ENCODE data around the gene SIGLEC5.
"Not testable (repeated sequence)": the region's sequence is repeated elsewhere in the genome, so short reads cannot be mapped to it uniquely, and the experiment has no call there.

The SIGLEC5 gene

GRCh38 chr19:51630315-51630714 lies at the start of gene SIGLEC5:
Gene SIGLEC5 (minus strand): TSS chr19:51630401. CDS start chr19:51630335, 66 bp downstream.
- DNase-seq = not testable (repeated sequence)

GRCh38 chr19:51676566-51677083 lies 46.4 kb upstream of the SIGLEC5 start:
- DNase-seq = no peak

GRCh38 chr19:51675911-51676565 lies 45.8 kb upstream of the SIGLEC5 start:
- not testable (repeated sequence) for DNase-seq

- no peak for DNase-seq
Measured at GRCh38 chr19:51668216-51668615, 38.0 kb upstream of the SIGLEC5 start.

- DNase-seq = no peak
Measured at GRCh38 chr19:51664997-51665396, 34.8 kb upstream of the SIGLEC5 start.

GRCh38 chr19:51664131-51664530 lies 33.9 kb upstream of the SIGLEC5 start:
- no peak for DNase-seq

- no peak for DNase-seq
Measured at GRCh38 chr19:51663650-51664049, 33.4 kb upstream of the SIGLEC5 start.

GRCh38 chr19:51660975-51661600 lies 30.9 kb upstream of the SIGLEC5 start:
- peak; percentile 61 for DNase-seq

GRCh38 chr19:51654783-51655182 lies 24.6 kb upstream of the SIGLEC5 start:
- DNase-seq = no peak

GRCh38 chr19:51653162-51653561 lies 23.0 kb upstream of the SIGLEC5 start:
- DNase-seq = no peak

GRCh38 chr19:51652266-51652665 lies 22.1 kb upstream of the SIGLEC5 start:
- DNase-seq = no peak

GRCh38 chr19:51651216-51651846 lies 21.1 kb upstream of the SIGLEC5 start:
- DNase-seq = no peak

- DNase-seq = no peak
Measured at GRCh38 chr19:51647318-51647717, 17.1 kb upstream of the SIGLEC5 start.

GRCh38 chr19:51646730-51647129 lies 16.5 kb upstream of the SIGLEC5 start, which contains the start of gene SIGLEC14:
Gene SIGLEC14 (minus strand): TSS chr19:51646825. CDS start chr19:51646759, 66 bp downstream.
- DNase-seq = not testable (repeated sequence)

- no peak for DNase-seq
Measured at GRCh38 chr19:51644636-51645271, 14.6 kb upstream of the SIGLEC5 start.

GRCh38 chr19:51641648-51642047 lies 11.4 kb upstream of the SIGLEC5 start:
- no peak for DNase-seq

GRCh38 chr19:51640386-51640785 lies 10.2 kb upstream of the SIGLEC5 start:
- DNase-seq = no peak

GRCh38 chr19:51639916-51640315 lies 9.7 kb upstream of the SIGLEC5 start:
- DNase-seq = no peak

- DNase-seq = no peak
Measured at GRCh38 chr19:51637362-51637978, 7.3 kb upstream of the SIGLEC5 start.

- no peak for DNase-seq
Measured at GRCh38 chr19:51632126-51632525, 1.9 kb upstream of the SIGLEC5 start.

- DNase-seq = no peak
Measured at GRCh38 chr19:51628153-51628939, 1.9 kb downstream of the SIGLEC5 start.
